ENCODE data around the gene GARNL3.

The GARNL3 gene

DNA sequence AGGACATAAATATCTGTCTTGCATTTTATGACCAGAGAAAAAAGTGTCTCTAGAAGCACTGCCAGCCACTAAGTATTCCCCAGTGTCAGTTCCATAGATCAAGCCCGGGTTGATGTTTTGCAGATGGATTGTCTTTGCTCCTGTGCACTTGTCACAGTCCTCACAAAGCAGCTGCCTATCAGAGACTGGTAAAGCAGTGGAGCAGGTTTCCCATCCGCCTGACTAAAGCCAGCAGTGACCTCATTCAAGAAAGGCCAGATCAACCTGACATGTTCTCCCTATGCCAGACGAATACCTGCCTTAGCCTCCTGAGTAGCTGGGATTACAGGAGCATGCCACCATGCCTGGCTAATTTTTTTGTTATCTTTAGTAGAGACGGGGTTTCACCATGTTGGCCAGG lies 26.8 kb upstream of the GARNL3 start:
- DNase-seq (ENCODE audit: low spot score): no peak

DNA sequence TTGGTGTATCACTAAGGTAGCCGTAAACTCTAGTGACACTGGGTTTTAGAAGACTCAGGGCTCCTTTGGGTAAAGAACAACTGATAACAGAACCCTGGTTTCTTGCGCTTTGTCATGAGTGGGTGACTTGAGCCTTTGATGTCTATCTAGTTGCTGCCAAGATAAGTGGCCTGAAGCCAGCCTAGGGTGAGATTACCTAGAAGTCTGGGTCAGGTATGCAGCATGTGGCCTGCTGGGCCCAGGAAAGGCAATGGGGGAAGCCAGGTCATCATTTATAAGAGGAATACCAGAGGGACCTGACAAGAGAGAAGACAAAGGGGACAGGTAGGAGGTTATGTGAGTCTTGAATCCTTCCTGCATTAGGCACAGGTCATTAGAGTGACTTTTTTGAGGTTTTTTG lies 23.2 kb upstream of the GARNL3 start:
- DNase-seq (ENCODE audit: low spot score): no peak

DNA sequence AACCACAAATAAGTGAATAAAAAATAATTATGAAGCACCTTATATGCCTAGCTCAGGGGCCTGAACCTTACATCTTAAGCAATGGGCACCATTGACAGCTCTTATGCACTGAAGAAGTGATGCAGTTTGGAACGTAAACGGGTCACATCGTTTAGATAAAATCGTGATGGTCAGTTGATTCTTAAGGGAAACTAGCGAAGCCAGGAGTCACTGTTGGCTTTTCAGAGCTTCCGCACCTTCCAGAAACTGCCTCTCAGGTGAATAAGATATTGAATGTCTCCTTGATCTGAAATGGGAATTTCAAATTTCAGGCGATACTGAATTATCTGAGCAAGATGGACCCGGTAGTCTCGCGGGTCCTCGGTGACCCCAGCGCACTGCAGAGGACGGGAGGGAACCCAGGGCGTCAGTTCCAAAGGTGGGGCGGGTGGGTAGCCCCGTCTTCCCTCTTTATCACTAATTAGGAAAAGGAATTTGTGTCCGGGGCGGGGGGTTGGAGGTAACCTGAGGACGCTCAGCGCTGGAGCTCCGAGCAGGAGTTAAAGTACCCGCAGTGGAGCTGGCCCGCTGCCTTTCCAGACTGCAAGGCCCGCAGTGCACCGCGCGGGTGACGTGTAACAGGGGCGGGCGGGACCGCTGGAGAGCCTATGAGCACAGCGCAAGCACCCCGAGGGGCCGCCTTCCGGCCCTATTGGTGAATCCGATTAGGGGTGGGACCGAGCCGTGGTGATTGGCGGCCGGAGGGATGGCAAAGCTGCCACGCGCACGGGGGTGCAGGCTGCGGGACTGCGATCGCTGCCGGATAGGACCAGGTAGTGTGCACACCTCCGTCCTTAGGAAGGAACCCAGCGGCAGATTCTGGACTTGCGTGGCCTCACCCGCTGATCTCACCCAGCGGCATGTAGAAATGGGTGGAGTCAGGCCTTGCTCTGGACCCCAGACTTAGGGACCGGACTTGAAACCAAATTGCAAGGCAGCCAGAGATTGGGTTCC lies 19.7 kb upstream of the GARNL3 start:
- DNase-seq (ENCODE audit: low spot score): peak; percentile 98

GRCh38 chr9:127245637-127246164 lies 18.9 kb upstream of the GARNL3 start:
- no peak for DNase-seq (ENCODE audit: low spot score)

DNA sequence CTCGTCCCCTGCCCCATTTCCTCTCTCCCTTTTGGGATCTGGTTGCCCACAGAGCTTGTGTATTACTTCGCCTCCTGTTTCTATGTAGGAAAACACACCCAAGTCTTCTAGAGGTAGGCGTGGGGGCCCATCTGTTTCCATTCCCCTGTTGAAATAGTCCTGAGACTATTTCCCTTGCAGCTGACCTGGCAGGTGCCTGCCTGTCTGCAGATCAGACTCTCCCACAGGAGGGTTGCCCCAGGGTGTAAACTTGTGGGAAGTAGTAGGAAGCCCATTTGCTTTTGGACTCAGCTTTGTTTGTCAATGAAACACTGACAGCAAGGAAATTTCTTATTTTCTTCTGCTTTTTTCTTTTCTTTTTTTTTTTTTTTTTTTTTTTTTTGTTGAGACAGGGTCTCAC lies 16.3 kb upstream of the GARNL3 start:
- no peak for DNase-seq (ENCODE audit: low spot score)

- no peak for DNase-seq (ENCODE audit: low spot score)
Observed at GRCh38 chr9:127249877-127250276, 14.7 kb upstream of the GARNL3 start.

GRCh38 chr9:127250896-127251391 lies 13.6 kb upstream of the GARNL3 start:
- DNase-seq (ENCODE audit: low spot score): no peak

DNA sequence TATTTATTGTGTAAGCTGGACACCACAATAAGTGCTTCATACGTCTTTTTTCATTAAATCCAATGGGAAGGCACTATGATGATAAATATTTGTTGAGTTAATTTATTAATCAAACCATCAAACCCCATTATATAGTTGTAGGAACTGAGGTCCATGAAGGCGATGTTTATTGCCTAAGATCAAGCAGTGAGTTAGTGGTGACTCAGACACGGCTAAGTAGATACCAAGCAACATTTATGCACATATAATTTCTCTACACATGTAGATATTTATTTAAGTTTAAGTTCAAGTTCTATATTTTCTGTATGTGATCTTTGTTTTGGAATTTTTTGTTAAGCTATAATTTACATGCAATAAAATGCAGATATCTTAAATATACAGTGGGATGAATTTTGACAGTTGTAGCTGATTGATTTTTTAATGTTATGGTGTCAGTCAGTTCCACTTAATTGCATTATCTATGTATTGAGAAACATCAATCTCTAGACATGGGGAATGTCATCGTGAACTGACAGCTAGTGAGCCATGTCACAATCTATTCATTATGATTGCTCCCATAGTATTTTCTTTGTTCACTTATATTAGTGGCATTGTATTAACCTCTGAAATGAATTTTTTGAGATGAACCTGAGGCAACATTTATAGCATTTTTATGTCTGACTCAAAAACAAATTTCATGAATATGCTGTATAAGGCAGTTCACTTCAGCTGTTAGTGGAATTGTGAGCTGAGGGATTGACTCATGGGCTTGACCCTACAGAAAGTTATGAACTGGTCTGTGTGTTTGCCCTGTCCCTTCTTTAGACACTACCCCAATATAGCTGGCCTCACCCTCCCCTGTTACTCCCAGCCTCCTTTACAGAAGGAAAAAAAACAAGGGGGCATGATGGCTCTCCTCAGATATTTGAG lies 11.9 kb upstream of the GARNL3 start:
- no peak for DNase-seq (ENCODE audit: low spot score)

GRCh38 chr9:127253446-127253845 lies 11.1 kb upstream of the GARNL3 start:
- peak; percentile 26 for DNase-seq (ENCODE audit: low spot score)

DNA sequence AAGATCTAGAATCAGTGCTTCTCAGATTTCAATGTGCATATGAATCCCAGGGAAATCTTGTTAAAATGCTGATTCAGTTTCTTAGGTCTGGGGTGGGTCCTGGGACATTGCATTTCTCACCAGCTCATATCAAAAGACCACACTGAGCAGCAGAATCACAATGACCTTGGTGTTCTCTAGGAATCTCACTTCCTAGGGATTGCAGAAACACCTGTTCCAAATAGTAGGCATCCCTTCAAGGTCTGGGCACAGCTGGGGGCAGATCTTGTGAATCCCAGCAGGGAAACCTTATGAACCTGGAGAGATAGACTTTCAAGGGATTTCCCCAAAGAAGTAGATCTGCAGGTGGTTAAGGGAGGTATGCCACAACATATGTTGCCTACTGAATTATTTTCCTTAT lies 8.9 kb upstream of the GARNL3 start:
- no peak for DNase-seq (ENCODE audit: low spot score)

DNA sequence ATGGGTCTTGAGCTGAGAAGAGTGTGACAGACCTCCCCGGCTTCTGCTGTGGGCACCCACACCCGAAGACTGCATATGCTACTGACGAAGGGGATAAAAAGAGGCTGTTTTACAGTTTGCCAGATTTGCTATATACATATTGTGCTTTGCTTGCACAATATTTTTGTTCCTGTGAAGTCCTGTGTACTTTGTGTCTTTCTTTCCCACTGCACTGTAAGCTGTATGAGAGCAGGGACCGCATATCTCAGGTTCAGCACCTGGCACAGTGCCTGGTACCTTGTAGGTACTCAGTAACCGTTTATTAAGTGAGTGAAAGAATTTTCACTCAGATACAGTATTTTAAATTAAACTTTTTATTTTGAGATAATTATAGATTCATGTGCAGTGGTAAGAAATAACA lies 8.2 kb upstream of the GARNL3 start:
- no peak for DNase-seq (ENCODE audit: low spot score)

DNA sequence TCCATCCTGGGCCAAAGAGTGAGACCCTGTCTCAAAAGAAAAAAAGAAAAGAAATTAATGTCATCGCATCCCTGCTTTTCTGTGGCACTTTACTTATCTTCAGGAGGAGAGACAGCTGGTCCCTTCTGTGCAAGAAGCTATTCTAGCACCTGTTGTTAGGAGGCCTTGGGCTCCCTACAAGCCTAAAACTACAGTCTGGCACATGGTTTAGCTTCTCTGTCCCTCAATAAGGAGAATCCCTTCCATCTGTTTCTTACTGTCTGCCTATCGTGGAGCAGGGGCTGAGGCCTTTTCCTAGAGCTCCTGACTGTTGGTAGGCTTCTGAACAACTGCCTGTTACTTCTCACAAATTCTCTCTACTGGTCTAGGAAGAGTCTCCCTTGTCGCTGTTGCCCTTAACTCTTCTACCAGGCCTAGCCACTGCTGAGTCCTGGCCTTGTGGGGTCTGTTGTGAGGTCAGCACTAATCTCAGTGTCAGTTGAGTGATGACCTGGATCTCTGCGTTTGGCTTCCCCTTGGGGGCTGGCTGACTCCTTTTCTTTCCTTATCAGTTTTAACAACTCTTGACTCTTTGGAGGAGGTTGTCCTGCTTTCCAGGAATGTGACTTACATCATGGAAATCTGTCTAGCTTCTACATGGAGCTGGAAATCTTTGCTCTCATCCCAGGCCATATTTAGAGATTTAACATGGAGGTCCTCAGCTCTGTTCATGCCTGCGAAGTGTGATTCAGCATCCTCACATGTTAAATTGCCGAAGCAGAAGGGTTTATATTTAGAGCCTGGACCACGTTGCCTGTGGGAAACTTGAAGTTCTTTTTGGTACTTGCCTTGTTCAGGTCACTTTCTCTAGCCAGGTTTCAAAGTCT lies 5.7 kb upstream of the GARNL3 start:
- no peak for DNase-seq (ENCODE audit: low spot score)

GRCh38 chr9:127262602-127263001 lies 2.0 kb upstream of the GARNL3 start:
- DNase-seq (ENCODE audit: low spot score): no peak

DNA sequence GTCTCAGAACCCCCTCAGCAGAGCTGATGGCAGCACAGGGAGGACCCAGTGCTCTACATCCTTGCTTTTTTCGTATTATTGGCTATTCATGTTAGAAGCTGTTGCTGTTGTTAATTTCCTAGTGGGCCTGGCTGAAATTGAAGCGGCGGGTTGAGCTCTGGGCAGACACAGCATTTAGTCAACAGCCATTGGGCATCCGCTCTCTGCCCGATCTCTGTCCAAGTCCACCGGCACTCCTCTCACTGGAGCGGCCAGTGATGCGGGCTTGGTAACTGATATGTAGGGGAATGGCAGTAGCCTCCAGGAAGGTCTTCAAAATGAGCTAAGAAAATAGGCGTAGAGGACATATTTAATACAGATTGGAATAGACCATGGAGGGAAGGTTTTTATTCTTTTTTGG lies 1.3 kb upstream of the GARNL3 start:
- DNase-seq (ENCODE audit: low spot score): no peak

- DNase-seq (ENCODE audit: low spot score): no peak
Observed at GRCh38 chr9:127263664-127264063, 910 bp upstream of the GARNL3 start.

- DNase-seq (ENCODE audit: low spot score): no peak
Observed at GRCh38 chr9:127267793-127268525, 3.4 kb downstream of the GARNL3 start.

DNA sequence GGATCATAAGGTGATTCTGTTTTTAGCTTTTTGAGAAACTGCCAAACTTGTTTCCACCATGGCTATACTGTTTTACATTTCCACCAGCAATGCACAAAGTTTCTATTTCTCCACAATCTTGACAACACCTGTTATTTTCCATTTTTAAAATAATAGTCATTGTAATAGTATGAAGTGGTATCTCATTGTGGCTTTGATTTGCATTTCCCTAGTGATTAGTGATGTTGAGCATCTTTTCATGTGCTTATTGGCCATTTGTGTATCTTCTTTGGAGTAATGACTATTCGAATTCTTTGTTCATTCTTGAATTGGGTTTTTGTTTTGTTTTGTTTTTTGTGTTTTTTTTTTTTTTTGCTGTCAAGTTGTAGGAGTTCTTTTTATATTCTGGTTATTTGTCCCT lies 4.9 kb downstream of the GARNL3 start:
- no peak for DNase-seq (ENCODE audit: low spot score)

GRCh38 chr9:127273326-127273725 lies 8.8 kb downstream of the GARNL3 start:
- DNase-seq (ENCODE audit: low spot score): no peak

DNA sequence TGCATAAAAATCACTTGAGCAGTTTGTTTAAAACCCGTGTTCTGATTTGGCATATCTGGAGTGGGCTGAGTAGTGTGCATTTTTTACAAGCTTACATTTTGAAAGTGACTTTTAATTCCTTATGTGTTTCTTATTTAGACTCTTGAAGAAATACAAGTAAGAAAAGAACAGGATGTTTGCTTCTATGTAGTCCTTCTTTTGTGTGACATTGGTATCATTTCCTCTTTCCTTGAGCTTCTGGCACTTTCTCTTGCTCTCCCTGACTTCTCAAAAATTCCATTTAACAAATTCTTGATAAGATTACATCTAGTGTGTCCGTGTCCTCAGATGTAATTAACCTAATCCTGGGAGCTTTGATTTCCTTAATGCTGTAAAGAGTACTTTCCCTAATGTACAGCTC lies 12.5 kb downstream of the GARNL3 start:
- DNase-seq (ENCODE audit: low spot score): no peak

DNA sequence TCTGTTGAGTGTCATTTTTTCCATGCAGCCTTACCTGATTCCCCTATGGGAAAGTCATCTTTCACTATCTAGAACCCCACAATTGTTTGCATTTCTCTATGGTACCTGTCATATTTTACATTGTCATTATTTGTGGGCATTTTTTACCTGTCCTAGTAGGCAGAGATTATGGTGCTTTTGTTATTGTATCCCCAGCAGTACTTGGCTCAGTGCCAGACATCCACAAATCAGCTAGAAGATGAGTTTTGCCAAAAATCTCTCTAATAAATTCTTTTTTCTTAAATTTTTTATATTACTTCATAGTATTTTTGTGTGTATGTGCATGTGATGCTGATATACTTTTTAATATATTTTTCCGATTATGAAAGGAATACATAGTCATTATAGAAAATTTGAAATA lies 13.2 kb downstream of the GARNL3 start:
- DNase-seq (ENCODE audit: low spot score): no peak

- DNase-seq (ENCODE audit: low spot score): no peak
Observed at GRCh38 chr9:127278372-127278771, 13.8 kb downstream of the GARNL3 start.

Measured in iPS-NIHi11 (cell line).